Parathyroid adenoma (tissue), 2 donors: ENCODE measurements around the gene ARFRP1.
"Not testable (repeated sequence)": the region's sequence is repeated elsewhere in the genome, so short reads cannot be mapped to it uniquely, and the experiment has no call there.

Experiments used
- H2AFZ ChIP-seq: fragments of 300-600 bp; sonication (generic); one replicate; pipeline ENCODE4 v1.7.0; 2017; ENCODE audit warnings: antibody characterized with exemption, mild to moderate bottlenecking
- H3K27ac ChIP-seq: fragments of 300-600 bp; sonication (generic); one replicate; pipeline ENCODE4 v1.7.0; 2017
- H3K27me3 ChIP-seq: fragments of 300-600 bp; sonication (generic); one replicate; pipeline ENCODE4 v1.7.0; 2017; ENCODE audit warnings: low read length; ENCODE audit not compliant: control insufficient read depth, insufficient read depth
- H3K36me3 ChIP-seq: fragments of 300-600 bp; sonication (generic); one replicate; pipeline ENCODE4 v1.7.0; 2017; ENCODE audit warnings: low read length; ENCODE audit not compliant: control insufficient read depth, insufficient read depth
- H3K4me1 ChIP-seq: fragments of 300-600 bp; sonication (generic); one replicate; pipeline ENCODE4 v1.7.0; 2017; ENCODE audit warnings: control low read depth
- H3K4me2 ChIP-seq: fragments of 300-600 bp; sonication (generic); one replicate; pipeline ENCODE4 v1.7.0; 2017; ENCODE audit warnings: low read length
- H3K4me3 ChIP-seq: fragments of 300-600 bp; sonication (generic); one replicate; pipeline ENCODE4 v1.7.0; 2017; ENCODE audit warnings: low read depth, low read length
- H3K79me2 ChIP-seq: fragments of 300-600 bp; sonication (generic); one replicate; pipeline ENCODE4 v1.7.0; 2017; ENCODE audit warnings: control low read depth
- H3K9ac ChIP-seq: fragments of 300-600 bp; sonication (generic); one replicate; pipeline ENCODE4 v1.7.0; 2017; ENCODE audit warnings: mild to moderate bottlenecking
- H3K9me3 ChIP-seq: fragments of 300-600 bp; sonication (generic); one replicate; pipeline ENCODE4 v1.7.0; 2017; ENCODE audit warnings: low read length; ENCODE audit not compliant: control insufficient read depth
- CTCF ChIP-seq: fragments of 300-600 bp; sonication (generic); IDR thresholded peaks from one replicate; pipeline ENCODE4 v1.7.0; 2017; ENCODE audit warnings: antibody characterized with exemption, mild to moderate bottlenecking
- donor health status: primary hyperparathyroidism.

Gene ARFRP1

GRCh38 chr20:63733117-63733516, 25.3 kb upstream of the ARFRP1 start:
- no peaks in the 10 kb centered on the region for H3K36me3 ChIP-seq
- H3K27ac ChIP-seq: no peak overlapping the region
- H3K4me3 ChIP-seq: no peak overlapping the region

GRCh38 chr20:63732118-63733095, 24.6 kb upstream of the ARFRP1 start:
- no peak for TF ChIP-seq CTCF
- H3K4me3 ChIP-seq: no peak overlapping the region
- H3K4me2 ChIP-seq: no peak overlapping the region
- H3K79me2 ChIP-seq: peaks cover 41% of the 10 kb centered on the region
- H3K9ac ChIP-seq: no peak overlapping the region
- H3K4me1 ChIP-seq: peaks cover 22% of the 10 kb centered on the region
- no peak overlapping the region for H3K27ac ChIP-seq
- no peak overlapping the region for H2AFZ ChIP-seq
- H3K27me3 ChIP-seq: no peaks in the 10 kb centered on the region
- no peaks in the 10 kb centered on the region for H3K36me3 ChIP-seq
- no peaks in the 10 kb centered on the region for H3K9me3 ChIP-seq

More at GRCh38 chr20:63733117-63733516, 25.3 kb upstream of the ARFRP1 start:
- H3K9me3 ChIP-seq: no peaks in the 10 kb centered on the region
- peaks cover 41% of the 10 kb centered on the region for H3K79me2 ChIP-seq
- H3K4me1 ChIP-seq: peaks cover 15% of the 10 kb centered on the region
- H3K9ac ChIP-seq: no peak overlapping the region
- no peak overlapping the region for H3K4me2 ChIP-seq
- TF ChIP-seq CTCF: no peak
- H2AFZ ChIP-seq: no peak overlapping the region
- H3K27me3 ChIP-seq: no peaks in the 10 kb centered on the region

- Histone ChIP-seq H3K4me1 (peaks cover 30% of the 10 kb centered on the region), H3K4me2 (no peak overlapping the region), H3K27me3 (no peaks in the 10 kb centered on the region), H3K9me3 (no peaks in the 10 kb centered on the region), H3K4me3 (no peak overlapping the region), H3K27ac (no peak overlapping the region), H3K9ac (no peak overlapping the region), H3K36me3 (no peaks in the 10 kb centered on the region), H2AFZ (no peak overlapping the region), H3K79me2 (peaks cover 46% of the 10 kb centered on the region)
- no peak for TF ChIP-seq CTCF
These were observed 23.6 kb upstream of the ARFRP1 start for GRCh38 chr20:63731410-63731809.

- H3K4me3 ChIP-seq, H3K27me3 ChIP-seq, H3K36me3 ChIP-seq, H3K4me2 ChIP-seq, H3K9me3 ChIP-seq, H2AFZ ChIP-seq, H3K9ac ChIP-seq, H3K27ac ChIP-seq: not testable (repeated sequence)
- Histone ChIP-seq H3K79me2 (peaks cover 53% of the 10 kb centered on the region), H3K4me1 (peaks cover 30% of the 10 kb centered on the region)
These were observed 22.5 kb upstream of the ARFRP1 start for GRCh38 chr20:63730189-63730733.

- Histone ChIP-seq H3K4me1 (peaks cover 14% of the 10 kb centered on the region), H3K79me2 (peaks cover 45% of the 10 kb centered on the region)
- not testable (repeated sequence) for H3K9ac ChIP-seq, H3K4me3 ChIP-seq, H3K36me3 ChIP-seq, H3K9me3 ChIP-seq, H3K27ac ChIP-seq, H3K4me2 ChIP-seq, H3K27me3 ChIP-seq, H2AFZ ChIP-seq
These were observed 15.3 kb upstream of the ARFRP1 start for GRCh38 chr20:63722967-63723622.
